Testis (tissue), 2 donors: ENCODE measurements around the gene ANKS1B.

ENCODE experiments used
- CTCF ChIP-seq, 3 experiments: fragments of 450-650 bp in 2 of 3; fragments of 200-600 bp in 1 of 3; sonication (generic) in 1 of 3; IDR thresholded peaks; one replicate each; pipeline ENCODE4 v1.5.1; 2016 to 2019; ENCODE audit warnings: antibody characterized with exemption in 3 of 3, mild to moderate bottlenecking in 2 of 3, moderate library complexity in 1 of 3
- POLR2A ChIP-seq: fragments of 450-650 bp; IDR thresholded peaks from one replicate; pipeline ENCODE4 v1.6.1; 2017; ENCODE audit warnings: antibody characterized with exemption, mild to moderate bottlenecking, moderate library complexity

GRCh38 chr12:98698603-98699463, 1285.9 kb downstream of the ANKS1B start:
- TF ChIP-seq POLR2A (no peak), CTCF (IDR thresholded peaks at IDR 0.05) (peak in 1 of 3 experiments; percentile 28)
